ENCODE measurements around the gene ATP5F1A. TPM values are rescaled to one million over a fixed set of nuclear protein-coding genes. Genes with fewer than 3 reads are reported as not detected.
A peak's percentile ranks its signal among the peaks of the same experiment; 100 is the strongest.

Gene ATP5F1A
- total RNA-seq, 1 donor from 2014 or later, result 336 TPM

- peaks cover 15% of the 10 kb centered on the region for H3K4me1 Mint-ChIP-seq
- DNase-seq (no peak), ATAC-seq (ENCODE audit: low read depth) (no peak)
- peaks cover 50% of the 10 kb centered on the region for H3K36me3 Mint-ChIP-seq (ENCODE audit: low read depth)
- TF ChIP-seq CTCF (IDR thresholded peaks at IDR 0.05), result no peak
- no peaks in the 10 kb centered on the region for H3K27me3 Mint-ChIP-seq
- POLR2A ChIA-PET, result no interaction called here
- CTCF ChIA-PET, result no interaction called here
- intact Hi-C loops (cut with micrococcal nuclease), result loop anchor here (10.0 kb wide), 2 partner anchors 805 to 1815 kb away; partner anchors contain the start of genes KATNAL2 and PIAS2
- no peaks in the 10 kb centered on the region for H3K9me3 Mint-ChIP-seq
- no peak overlapping the region for H3K27ac Mint-ChIP-seq
- H3K4me3 Mint-ChIP-seq, result no peak overlapping the region
These were observed 11.3 kb upstream of the ATP5F1A start for GRCh38 chr18:46109386-46109785.

- ATAC-seq (ENCODE audit: low read depth) (peak; percentile 99), DNase-seq (peak; percentile 81)
- no peaks in the 10 kb centered on the region for H3K9me3 Mint-ChIP-seq
- TF ChIP-seq CTCF (IDR thresholded peaks at IDR 0.05), result no peak
- H3K4me1 Mint-ChIP-seq, result peaks cover 19% of the 10 kb centered on the region
- H3K27ac Mint-ChIP-seq, result peak within 1 kb of the TSS; percentile 82
- POLR2A ChIA-PET, result interaction anchor here (0.9 kb wide), 1 partner anchor 69 kb away, joined by 4 read pairs; a partner anchor contains a TSS
- CTCF ChIA-PET, result no interaction called here
- H3K4me3 Mint-ChIP-seq, result peak within 1 kb of the TSS; percentile 98
- intact Hi-C loops (cut with micrococcal nuclease), result loop anchor here (1.0 to 10.0 kb wide), 6 partner anchors 65 to 1820 kb away; partner anchors contain the start of genes KATNAL2 and PIAS2
- no peaks in the 10 kb centered on the region for H3K27me3 Mint-ChIP-seq
- peaks cover 26% of the 10 kb centered on the region for H3K36me3 Mint-ChIP-seq (ENCODE audit: low read depth)
These were observed 6.2 kb upstream of the ATP5F1A start, which contains the start of gene HAUS1 for GRCh38 chr18:46104128-46104911. Gene HAUS1, plus strand, starts transcription at chr18:46104385. Its CDS starts 27 bp downstream, at chr18:46104412.

GRCh38 chr18:46099463-46099862 lies 1.4 kb upstream of the ATP5F1A start:
- ChIA-PET POLR2A (interaction anchor here (0.7 to 0.8 kb wide), 2 partner anchors 16 to 78 kb away, joined by 3 to 4 read pairs; no protein-coding TSS in a partner anchor), CTCF (no interaction called here)
- Mint-ChIP-seq H3K4me1 (peaks cover 36% of the 10 kb centered on the region), H3K27me3 (no peaks in the 10 kb centered on the region), H3K36me3 (ENCODE audit: low read depth) (peaks cover 19% of the 10 kb centered on the region), H3K4me3 (no peak overlapping the region), H3K27ac (no peak overlapping the region), H3K9me3 (no peaks in the 10 kb centered on the region)
- no peak for TF ChIP-seq CTCF (IDR thresholded peaks at IDR 0.05)
- intact Hi-C loops (cut with micrococcal nuclease), result no loop called here
- ATAC-seq (ENCODE audit: low read depth) (no peak), DNase-seq (no peak)

- no peak for TF ChIP-seq CTCF (IDR thresholded peaks at IDR 0.05)
- Mint-ChIP-seq H3K36me3 (ENCODE audit: low read depth) (peaks cover 21% of the 10 kb centered on the region), H3K4me3 (peak overlapping the region; percentile 97), H3K27me3 (no peaks in the 10 kb centered on the region), H3K9me3 (no peaks in the 10 kb centered on the region), H3K4me1 (peaks cover 34% of the 10 kb centered on the region), H3K27ac (peak overlapping the region; percentile 97)
- intact Hi-C loops (cut with micrococcal nuclease), result loop anchor here (1.0 kb wide), 3 partner anchors 75 to 152 kb away; partner anchors contain the start of gene EPG5
- ATAC-seq (ENCODE audit: low read depth) (no peak), DNase-seq (peak; percentile 46)
- POLR2A ChIA-PET, result interaction anchor here (0.6 to 2.6 kb wide), 11 partner anchors 9 to 1375 kb away, joined by 3 to 14 read pairs (median 6); a partner anchor contains a TSS
- CTCF ChIA-PET, result interaction anchor here (1.4 to 1.7 kb wide), 2 partner anchors 25 to 76 kb away, joined by 4 to 8 read pairs; a partner anchor contains a TSS
These were observed 479 bp upstream of the ATP5F1A start for GRCh38 chr18:46098616-46098933.

GRCh38 chr18:46097431-46097800 lies 680 bp downstream of the ATP5F1A start:
- peaks cover 35% of the 10 kb centered on the region for H3K4me1 Mint-ChIP-seq
- TF ChIP-seq CTCF (IDR thresholded peaks at IDR 0.05), result no peak
- intact Hi-C loops (cut with micrococcal nuclease), result no loop called here
- ATAC-seq (ENCODE audit: low read depth) (peak; percentile 7), DNase-seq (no peak)
- CTCF ChIA-PET, result interaction anchor here (0.9 to 1.7 kb wide), 4 partner anchors 10 to 77 kb away, joined by 3 to 8 read pairs (median 5); a partner anchor contains a TSS
- H3K27me3 Mint-ChIP-seq, result no peaks in the 10 kb centered on the region
- POLR2A ChIA-PET, result interaction anchor here (0.6 to 2.6 kb wide), 7 partner anchors 10 to 322 kb away, joined by 3 to 14 read pairs (median 5); a partner anchor contains a TSS
- peaks cover 29% of the 10 kb centered on the region for H3K36me3 Mint-ChIP-seq (ENCODE audit: low read depth)
- peak overlapping the region; percentile 97 for H3K27ac Mint-ChIP-seq
- no peaks in the 10 kb centered on the region for H3K9me3 Mint-ChIP-seq
- H3K4me3 Mint-ChIP-seq, result peak overlapping the region; percentile 97

Measured in activated B cell treated with CpG ODN at 0.5 μM for 24 hours (primary cell).